GM12878 (cell line): ENCODE data around the gene TNFSF13. TPM values are rescaled to one million over a fixed set of nuclear protein-coding genes. Genes with fewer than 3 reads are reported as not detected.
A peak's percentile ranks its signal among the peaks of the same experiment; 100 is the strongest.

Source experiments
- ATAC-seq: fragments of 200-7000 bp; cut with Tn5 transposase; 3 replicates; pipeline ENCODE4 v1.9.1; 2020; ENCODE audit warnings: mild to moderate bottlenecking, moderate library complexity
- BruUV-seq: library from RNA; stranded (reverse); fragments of 400-500 nt; replicated peaks from 2 replicates; lab custom pipeline; 2021; lab: Mats Ljungman, UMichigan
- CTCF ChIA-PET: fragments of 300-600 bp; sonication (Branson Sonifier 250); formaldehyde crosslinking; extraction: SDS; loops from one replicate; lab custom pipeline; 2021; ENCODE audit warnings: inconsistent platforms; lab: Yijun Ruan, JAX
- POLR2A ChIA-PET: fragments of 350-600 bp; formaldehyde crosslinking; extraction: SDS; loops from one replicate; lab custom pipeline; 2021; ENCODE audit warnings: inconsistent platforms; lab: Charles Lee
- RAD21 ChIA-PET: fragments of 300-600 bp; sonication (Branson Sonifier 250); formaldehyde crosslinking; loops from one replicate; lab custom pipeline; 2023; ENCODE audit warnings: antibody characterized with exemption; ENCODE audit not compliant: unreplicated experiment; lab: Charles Lee
- SMC1A ChIA-PET: fragments of 300-600 bp; sonication (Branson Sonifier 250); formaldehyde crosslinking; loops from one replicate; lab custom pipeline; 2023; ENCODE audit not compliant: unreplicated experiment, uncharacterized antibody; lab: Charles Lee
- DNase-seq: peaks from one replicate; pipeline ENCODE4 v3.0.0-alpha.2; 2011; ENCODE audit warnings: low read depth, low spot score
- FAIRE-seq: peaks from 3 replicates; lab custom pipeline; 2011; peaks lifted over from hg19 to GRCh38; lab: Jason Lieb, UNC
- H2AFZ ChIP-seq: 2 replicates; pipeline ENCODE4 v1.6.0; 2011; ENCODE audit warnings: low read depth, low read length, control low read depth; ENCODE audit not compliant: control insufficient read depth
- H3K27ac ChIP-seq: 2 replicates; pipeline ENCODE4 v1.5.1; 2011; ENCODE audit warnings: control low read depth; ENCODE audit not compliant: control insufficient read depth, insufficient read depth
- H3K27me3 ChIP-seq, 2 experiments: replicated peaks in 1 of 2; 2 replicates each; pipeline versions ENCODE4 v1.6.0 to v1.6.1; 2011; ENCODE audit warnings: low read length in 1 of 2; ENCODE audit not compliant: control insufficient read depth in 2 of 2, insufficient read depth in 2 of 2
- H3K36me3 ChIP-seq, 2 experiments: 2 replicates each; pipeline ENCODE4 v1.5.1; 2011; ENCODE audit warnings: low read length in 1 of 2; ENCODE audit not compliant: control insufficient read depth in 2 of 2, insufficient read depth in 2 of 2
- H3K4me1 ChIP-seq: 2 replicates; pipeline ENCODE4 v1.6.1; 2011; ENCODE audit warnings: mild to moderate bottlenecking, low read length, moderate library complexity, mixed read lengths; ENCODE audit not compliant: control insufficient read depth, insufficient read depth
- H3K4me2 ChIP-seq: 2 replicates; pipeline ENCODE4 v1.6.0; 2011; ENCODE audit warnings: control low read depth; ENCODE audit not compliant: control insufficient read depth, insufficient read depth
- H3K4me3 ChIP-seq: fragments of 200-600 bp; sonication (generic); 2 replicates; pipeline ENCODE4 v1.5.1; 2016
- H3K79me2 ChIP-seq: 2 replicates; pipeline ENCODE4 v1.6.0; 2011; ENCODE audit warnings: low read length; ENCODE audit not compliant: control insufficient read depth, insufficient read depth
- H3K9ac ChIP-seq: 2 replicates; pipeline ENCODE4 v1.8.0; 2011; ENCODE audit warnings: low read length, control low read depth, mixed read lengths; ENCODE audit not compliant: control insufficient read depth, insufficient read depth
- H3K9me3 ChIP-seq: replicated peaks from 3 replicates; pipeline ENCODE4 v1.5.1; 2011; ENCODE audit warnings: mild to moderate bottlenecking, low read length; ENCODE audit not compliant: control insufficient read depth, insufficient read depth
- H4K20me1 ChIP-seq: 2 replicates; pipeline ENCODE4 v1.6.0; 2011; ENCODE audit not compliant: control insufficient read depth, insufficient read depth
- BMI1 ChIP-seq: fragments of 450-650 bp; IDR thresholded peaks from 2 replicates; pipeline ENCODE4 v1.6.1; 2016; ENCODE audit warnings: mild to moderate bottlenecking, moderate library complexity, borderline replicate concordance
- DPF2 ChIP-seq: fragments of 450-650 bp; IDR thresholded peaks from 2 replicates; pipeline ENCODE4 v1.6.1; 2017; ENCODE audit warnings: mild to moderate bottlenecking
- EP300 ChIP-seq, 2 experiments: fragments of 150-350 bp in 1 of 2; IDR thresholded peaks; 2 replicates each; pipeline ENCODE4 v1.6.1; 2011 to 2012; ENCODE audit warnings: low read depth in 2 of 2, low read length in 2 of 2, borderline replicate concordance in 1 of 2, improper control_type of control experiment in 1 of 2, inconsistent platforms in 1 of 2; ENCODE audit not compliant: control insufficient read depth in 1 of 2
- ETV6 ChIP-seq, 2 experiments: fragments of 450-650 bp in 1 of 2; IDR thresholded peaks in 1 of 2; conservative IDR thresholded peaks in 1 of 2; 2 replicates each; pipeline ENCODE4 v1.6.1; 2014; ENCODE audit warnings: antibody characterized with exemption in 1 of 2, borderline replicate concordance in 1 of 2, low read depth in 1 of 2, mild to moderate bottlenecking in 1 of 2, moderate library complexity in 1 of 2
- PAX8 ChIP-seq: fragments of 450-650 bp; IDR thresholded peaks from 2 replicates; pipeline ENCODE4 v1.6.1; 2017; ENCODE audit warnings: mild to moderate bottlenecking, moderate library complexity
- RAD21 ChIP-seq: IDR thresholded peaks from 2 replicates; pipeline ENCODE4 v1.6.1; 2011; ENCODE audit warnings: mild to moderate bottlenecking, low read depth, low read length, moderate library complexity; ENCODE audit not compliant: insufficient read depth
- SIX5 ChIP-seq: IDR thresholded peaks from 2 replicates; pipeline ENCODE4 v1.6.1; 2011; ENCODE audit warnings: mild to moderate bottlenecking, low read depth, low read length, moderate library complexity; ENCODE audit not compliant: severe bottlenecking
- SMC3 ChIP-seq: IDR thresholded peaks from 2 replicates; pipeline ENCODE4 v1.6.1; 2011; ENCODE audit warnings: low read length, improper control_type of control experiment, borderline replicate concordance
- ZNF207 ChIP-seq: fragments of 450-650 bp; IDR thresholded peaks from 2 replicates; pipeline ENCODE4 v1.6.1; 2014; ENCODE audit warnings: antibody characterized with exemption, mild to moderate bottlenecking, borderline replicate concordance
- ZNF592 ChIP-seq: fragments of 450-650 bp; IDR thresholded peaks from 2 replicates; pipeline ENCODE4 v1.6.1; 2017; ENCODE audit warnings: mild to moderate bottlenecking, moderate library complexity
- WGBS: methylation state at CpG from one replicate; pipeline ENCODE4 v1.1.6; 2016; ENCODE audit warnings: low lambda C conversion rate; ENCODE audit not compliant: insufficient replicate concordance, insufficient coverage; ENCODE audit errors: missing lambda C conversion rate; 5-methylcytosine and 5-hydroxymethylcytosine counted together
- in situ Hi-C: fragments of 300-500 bp; cut with MboI; formaldehyde crosslinking; loops from 9 replicates; pipeline ENCODE4 v1.14.3; 2018; ENCODE audit warnings: mixed read lengths
- intact Hi-C: fragments of 100-400 bp; cut with micrococcal nuclease; formaldehyde crosslinking; loops from one replicate; pipeline ENCODE4 v1.14.2; 2022; ENCODE audit not compliant: unreplicated experiment
- polyA plus RNA-seq, 11 experiments: library from polyadenylated mRNA; depleted of rRNA in 4 of 11; unstranded in 6 of 11; stranded (reverse) in 5 of 11; fragments of >200 nt; fragmentation: Nextera tagmentation in 4 of 11; fragmentation: Illumina TruSeq in 1 of 11; extraction: Ambion mirVana in 4 of 11; extraction: Trizol in 1 of 11; gene quantifications; 1 replicate in 1 of 11; 2 replicates in 10 of 11; pipeline versions ENCODE4 v1.2.1 to v1.2.3, GENCODE V29; 2011 to 2016; ENCODE audit warnings: inconsistent platforms in 2 of 11, missing spikeins in 2 of 11, low read depth in 1 of 11
- total RNA-seq, 4 experiments: library from RNA; depleted of rRNA in 3 of 4; stranded (reverse); fragments of >200 nt in 3 of 4; fragmentation: Illumina TruSeq in 1 of 4; extraction: Trizol in 1 of 4; gene quantifications; 2 replicates each; pipeline versions ENCODE4 v1.2.1 to v1.2.3, GENCODE V29; 2013 to 2021
- TF ChIP-seq, protein P1 (sequence below), 3 experiments: IDR thresholded peaks in 2 of 3; conservative IDR thresholded peaks in 1 of 3; 2 replicates each; pipeline ENCODE4 v1.5.1; 2011; ENCODE audit warnings: low read depth in 3 of 3, low read length in 3 of 3, mild to moderate bottlenecking in 3 of 3, control low read depth in 2 of 3, moderate library complexity in 2 of 3, inconsistent platforms in 1 of 3, mixed read lengths in 1 of 3; ENCODE audit not compliant: control insufficient read depth in 2 of 3, insufficient read depth in 1 of 3; ENCODE audit errors: extremely low read depth in 1 of 3
- TF ChIP-seq, protein P2 (sequence below): fragments of 450-650 bp; formaldehyde crosslinking; IDR thresholded peaks from 2 replicates; pipeline ENCODE4 v1.4.0; 2022; ENCODE audit warnings: mild to moderate bottlenecking, moderate library complexity

TNFSF13 gene
- total and polyA plus RNA-seq, 10 of the 15 experiments (the other 5 are each of a cell fraction or from before 2014, with no cell fraction given), result 0.56 to 14.6 (median 9.7) TPM

DNA sequence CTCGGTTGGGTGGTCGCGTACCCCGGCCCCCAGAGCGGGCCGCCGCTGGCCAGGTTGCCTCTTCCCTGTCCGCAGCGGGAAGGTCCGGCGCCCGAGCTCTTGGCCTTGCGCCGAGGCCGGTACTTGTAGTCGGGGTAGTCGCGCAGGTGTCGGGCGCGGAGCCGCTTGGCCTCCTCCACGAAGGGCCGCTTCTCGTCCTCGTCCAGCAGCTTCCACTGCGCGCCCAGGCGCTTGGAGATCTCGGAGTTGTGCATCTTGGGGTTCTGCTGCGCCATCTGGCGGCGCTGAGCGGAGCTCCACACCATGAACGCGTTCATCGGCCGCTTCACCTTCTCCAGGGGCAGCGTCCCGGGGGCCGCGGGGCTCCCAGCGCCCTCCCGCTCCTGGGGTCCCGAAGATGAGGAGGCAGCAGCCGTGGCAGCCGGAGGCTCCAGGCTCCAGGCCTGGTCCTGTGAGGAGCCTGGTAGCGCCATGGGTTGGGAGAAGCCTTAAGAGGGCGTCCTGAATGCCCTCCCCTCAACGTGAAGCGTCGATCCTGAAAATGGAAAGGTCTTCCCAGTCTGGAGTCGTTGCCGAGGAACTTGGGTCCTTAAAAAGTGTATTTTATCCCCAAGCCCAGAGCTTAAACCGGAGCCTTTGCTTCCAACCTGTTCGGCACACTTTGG lies 30.8 kb downstream of the TNFSF13 start:
- ChIA-PET SMC1A (interaction anchor here (0.7 to 1.6 kb wide), 6 partner anchors 10 to 233 kb away, joined by 3 to 8 read pairs (median 3); partner anchors contain the start of genes CD68, SAT2, TP53 and WRAP53), RAD21 (interaction anchor here (0.6 to 1.4 kb wide), 7 partner anchors 10 to 99 kb away, joined by 3 to 5 read pairs (median 3); partner anchors contain the start of genes CD68, SAT2 and WRAP53), CTCF (interaction anchor here (0.7 to 2.6 kb wide), 14 partner anchors 8 to 233 kb away, joined by 3 to 14 read pairs (median 5); partner anchors contain the start of genes SENP3, TMEM95, TP53 and WRAP53), POLR2A (interaction anchor here (0.7 kb wide), 1 partner anchor 26 kb away, joined by 3 read pairs; no protein-coding TSS in a partner anchor)
- 65% methylated on average over 41 of the region's 56 CpGs for WGBS
- Histone ChIP-seq H3K4me1 (peaks cover 3% of the 10 kb centered on the region; the same call in 1 of the 2 replicates), H3K9me3 (no peaks in the 10 kb centered on the region), H4K20me1 (no peaks in the 10 kb centered on the region), H3K79me2 (peaks cover 10% of the 10 kb centered on the region), H3K27me3 (no peaks in the 10 kb centered on the region), H2AFZ (no peak overlapping the region), H3K27ac (no peak overlapping the region), H3K9ac (no peak overlapping the region), H3K36me3 (peaks cover 13 to 19% of the 10 kb centered on the region in 2 experiments), H3K4me3 (no peak overlapping the region), H3K4me2 (no peak overlapping the region)
- FAIRE-seq (no peak), ATAC-seq (peak; percentile 86), DNase-seq (no peak)
- in situ Hi-C loops, result no loop called here
- BruUV-seq, result no TSS peak
- intact Hi-C loops, result no loop called here
- TF ChIP-seq BMI1, result no peak
- peak; percentile 66; the same call in 1 of the 2 replicates for TF ChIP-seq SMC3
- TF ChIP-seq ETV6 (conservative IDR thresholded peaks at IDR 0.05 in 1 of 2, IDR thresholded peaks at IDR 0.05 in 1 of 2; ENCODE audit: borderline replicate concordance in 1 of 2, low read depth in 1 of 2), result no peak
- no peak for TF ChIP-seq DPF2
- TF ChIP-seq ZNF207, result no peak
- TF ChIP-seq PAX8, result no peak
- TF ChIP-seq, protein P1, sequence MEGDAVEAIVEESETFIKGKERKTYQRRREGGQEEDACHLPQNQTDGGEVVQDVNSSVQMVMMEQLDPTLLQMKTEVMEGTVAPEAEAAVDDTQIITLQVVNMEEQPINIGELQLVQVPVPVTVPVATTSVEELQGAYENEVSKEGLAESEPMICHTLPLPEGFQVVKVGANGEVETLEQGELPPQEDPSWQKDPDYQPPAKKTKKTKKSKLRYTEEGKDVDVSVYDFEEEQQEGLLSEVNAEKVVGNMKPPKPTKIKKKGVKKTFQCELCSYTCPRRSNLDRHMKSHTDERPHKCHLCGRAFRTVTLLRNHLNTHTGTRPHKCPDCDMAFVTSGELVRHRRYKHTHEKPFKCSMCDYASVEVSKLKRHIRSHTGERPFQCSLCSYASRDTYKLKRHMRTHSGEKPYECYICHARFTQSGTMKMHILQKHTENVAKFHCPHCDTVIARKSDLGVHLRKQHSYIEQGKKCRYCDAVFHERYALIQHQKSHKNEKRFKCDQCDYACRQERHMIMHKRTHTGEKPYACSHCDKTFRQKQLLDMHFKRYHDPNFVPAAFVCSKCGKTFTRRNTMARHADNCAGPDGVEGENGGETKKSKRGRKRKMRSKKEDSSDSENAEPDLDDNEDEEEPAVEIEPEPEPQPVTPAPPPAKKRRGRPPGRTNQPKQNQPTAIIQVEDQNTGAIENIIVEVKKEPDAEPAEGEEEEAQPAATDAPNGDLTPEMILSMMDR (IDR thresholded peaks at IDR 0.05 in 2 of 3, conservative IDR thresholded peaks at IDR 0.05 in 1 of 3; ENCODE audit: control insufficient read depth in 2 of 3, extremely low read depth in 1 of 3, insufficient read depth in 1 of 3, low read depth in 3 of 3, low read length in 3 of 3), result peak; percentile 55 to 72 (median 65); a peak in 5 of 6 replicates
- TF ChIP-seq SIX5, result no peak
- no peak for TF ChIP-seq ZNF592
- no peak for TF ChIP-seq EP300 (IDR thresholded peaks at IDR 0.05; ENCODE audit: borderline replicate concordance in 1 of 2, control insufficient read depth in 1 of 2, low read depth in 2 of 2, low read length in 2 of 2)
- TF ChIP-seq, protein P2, sequence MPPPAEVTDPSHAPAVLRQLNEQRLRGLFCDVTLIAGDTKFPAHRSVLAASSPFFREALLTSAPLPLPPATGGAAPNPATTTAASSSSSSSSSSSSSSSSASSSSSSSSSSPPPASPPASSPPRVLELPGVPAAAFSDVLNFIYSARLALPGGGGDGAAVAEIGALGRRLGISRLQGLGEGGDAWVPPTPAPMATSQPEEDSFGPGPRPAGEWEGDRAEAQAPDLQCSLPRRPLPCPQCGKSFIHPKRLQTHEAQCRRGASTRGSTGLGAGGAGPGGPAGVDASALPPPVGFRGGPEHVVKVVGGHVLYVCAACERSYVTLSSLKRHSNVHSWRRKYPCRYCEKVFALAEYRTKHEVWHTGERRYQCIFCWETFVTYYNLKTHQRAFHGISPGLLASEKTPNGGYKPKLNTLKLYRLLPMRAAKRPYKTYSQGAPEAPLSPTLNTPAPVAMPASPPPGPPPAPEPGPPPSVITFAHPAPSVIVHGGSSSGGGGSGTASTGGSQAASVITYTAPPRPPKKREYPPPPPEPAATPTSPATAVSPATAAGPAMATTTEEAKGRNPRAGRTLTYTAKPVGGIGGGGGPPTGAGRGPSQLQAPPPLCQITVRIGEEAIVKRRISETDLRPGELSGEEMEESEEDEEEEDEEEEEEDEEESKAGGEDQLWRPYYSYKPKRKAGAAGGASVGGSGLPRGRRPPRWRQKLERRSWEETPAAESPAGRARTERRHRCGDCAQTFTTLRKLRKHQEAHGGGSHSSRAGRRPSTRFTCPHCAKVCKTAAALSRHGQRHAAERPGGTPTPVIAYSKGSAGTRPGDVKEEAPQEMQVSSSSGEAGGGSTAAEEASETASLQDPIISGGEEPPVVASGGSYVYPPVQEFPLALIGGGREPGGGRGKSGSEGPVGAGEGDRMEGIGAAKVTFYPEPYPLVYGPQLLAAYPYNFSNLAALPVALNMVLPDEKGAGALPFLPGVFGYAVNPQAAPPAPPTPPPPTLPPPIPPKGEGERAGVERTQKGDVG (CRISPR knock-in tag), result no peak
- TF ChIP-seq RAD21, result peak; percentile 42
